ENCODE measurements around the gene CCND3. TPM values are rescaled to one million over a fixed set of nuclear protein-coding genes. Genes with fewer than 3 reads are reported as not detected.

The CCND3 gene
- total and polyA plus RNA-seq, 2 experiments from 2014 or later: 79.3 to 134 TPM

GRCh38 chr6:41940759-41941279 is 789 bp downstream of the CCND3 start:
- Histone ChIP-seq H3K4me2 (peak overlapping the region; percentile 97), H3K36me3 (replicated peaks; ENCODE audit: insufficient read depth, low read depth) (no peaks in the 10 kb centered on the region), H2AFZ (peak overlapping the region; percentile 51), H3K4me1 (ENCODE audit: insufficient read depth) (peaks cover 24% of the 10 kb centered on the region), H3K27me3 (no peaks in the 10 kb centered on the region), H3K4me3 (peak overlapping the region; percentile 57), H3K9me2 (replicated peaks; ENCODE audit: insufficient read depth) (no peaks in the 10 kb centered on the region), H3K27ac (peak overlapping the region; percentile 91), H3K9me3 (ENCODE audit: low read depth) (no peaks in the 10 kb centered on the region), H4K20me1 (ENCODE audit: insufficient read depth, poor library complexity, severe bottlenecking) (peaks cover 3% of the 10 kb centered on the region), H3K79me2 (peaks cover 32% of the 10 kb centered on the region)
- TF ChIP-seq EZH2phosphoT487 (IDR thresholded peaks at IDR 0.05; ENCODE audit: low read depth, severe bottlenecking, unreplicated experiment) (no peak), CTCF (IDR thresholded peaks at IDR 0.05; ENCODE audit: poor library complexity) (peak; percentile 10)
- DNase-seq (ENCODE audit: low spot score): peak; percentile 61
- 3% methylated on average over 34 of the region's 38 CpGs for WGBS (ENCODE audit: low lambda C conversion rate, missing lambda C conversion rate)

GRCh38 chr6:41939848-41940758 is 1.5 kb downstream of the CCND3 start:
- H3K4me1 ChIP-seq (ENCODE audit: insufficient read depth): peaks cover 24% of the 10 kb centered on the region
- H2AFZ ChIP-seq: peak overlapping the region; percentile 51
- WGBS (ENCODE audit: low lambda C conversion rate, missing lambda C conversion rate): 6% methylated on average over 23 of the region's 27 CpGs
- no peaks in the 10 kb centered on the region for H3K27me3 ChIP-seq
- peaks cover 5% of the 10 kb centered on the region for H4K20me1 ChIP-seq (ENCODE audit: insufficient read depth, poor library complexity, severe bottlenecking)
- no peaks in the 10 kb centered on the region for H3K36me3 ChIP-seq (replicated peaks; ENCODE audit: insufficient read depth, low read depth)
- H3K9me3 ChIP-seq (ENCODE audit: low read depth): no peaks in the 10 kb centered on the region
- no peak for TF ChIP-seq EZH2phosphoT487 (IDR thresholded peaks at IDR 0.05; ENCODE audit: low read depth, severe bottlenecking, unreplicated experiment)
- TF ChIP-seq CTCF (IDR thresholded peaks at IDR 0.05; ENCODE audit: poor library complexity): no peak
- DNase-seq (ENCODE audit: low spot score): peak; percentile 78
- peaks cover 32% of the 10 kb centered on the region for H3K79me2 ChIP-seq
- H3K4me2 ChIP-seq: peak overlapping the region; percentile 97
- peak overlapping the region; percentile 57 for H3K4me3 ChIP-seq
- H3K9me2 ChIP-seq (replicated peaks; ENCODE audit: insufficient read depth): no peaks in the 10 kb centered on the region
- H3K27ac ChIP-seq: peak overlapping the region; percentile 91

- no peaks in the 10 kb centered on the region for H3K9me2 ChIP-seq (replicated peaks; ENCODE audit: insufficient read depth)
- peaks cover 24% of the 10 kb centered on the region for H3K4me1 ChIP-seq (ENCODE audit: insufficient read depth)
- TF ChIP-seq CTCF (IDR thresholded peaks at IDR 0.05; ENCODE audit: poor library complexity) (no peak), EZH2phosphoT487 (IDR thresholded peaks at IDR 0.05; ENCODE audit: low read depth, severe bottlenecking, unreplicated experiment) (no peak), EZH2 (IDR thresholded peaks at IDR 0.05; ENCODE audit: borderline replicate concordance) (no peak)
- 35% methylated on average over 11 of the region's 11 CpGs for WGBS (ENCODE audit: low lambda C conversion rate, missing lambda C conversion rate)
- H2AFZ ChIP-seq: no peak overlapping the region
- no peaks in the 10 kb centered on the region for H3K9me3 ChIP-seq (ENCODE audit: low read depth)
- peak overlapping the region; percentile 97 for H3K4me2 ChIP-seq
- H3K4me3 ChIP-seq: peak overlapping the region; percentile 57
- DNase-seq (ENCODE audit: low spot score): peak; percentile 63
- H3K36me3 ChIP-seq (replicated peaks; ENCODE audit: insufficient read depth, low read depth): no peaks in the 10 kb centered on the region
- H3K79me2 ChIP-seq: peaks cover 32% of the 10 kb centered on the region
- peaks cover 5% of the 10 kb centered on the region for H4K20me1 ChIP-seq (ENCODE audit: insufficient read depth, poor library complexity, severe bottlenecking)
- peak overlapping the region; percentile 91 for H3K27ac ChIP-seq
- no peaks in the 10 kb centered on the region for H3K27me3 ChIP-seq
These were observed 2.3 kb downstream of the CCND3 start for GRCh38 chr6:41939176-41939847.

Measured in hepatocyte (in vitro differentiated cells).